Neural cell (in vitro differentiated cells): ENCODE measurements around the gene GAMT. TPM values are rescaled to one million over a fixed set of nuclear protein-coding genes. Genes with fewer than 3 reads are reported as not detected.

ENCODE experiments used
- H2AFZ ChIP-seq: fragments of 200-600, 300-800 bp; sonication (generic), shearing (Covaris generic); 2 replicates; pipeline ENCODE4 v1.6.0; 2014; ENCODE audit warnings: low read depth, mild to moderate bottlenecking, antibody characterized with exemption, low read length, moderate library complexity
- H3F3A ChIP-seq: fragments of 200-600 bp; shearing (Covaris generic); 2 replicates; pipeline ENCODE4 v1.6.1; 2016; ENCODE audit warnings: mild to moderate bottlenecking, moderate library complexity, mixed read lengths, antibody characterized with exemption, low read length; ENCODE audit not compliant: insufficient read depth, poor library complexity, severe bottlenecking
- H3K27ac ChIP-seq: fragments of 200-600, 300-800 bp; sonication (generic), shearing (Covaris generic); 2 replicates; pipeline ENCODE4 v1.5.1; 2014; ENCODE audit warnings: mild to moderate bottlenecking, low read length, moderate library complexity
- H3K27me3 ChIP-seq: fragments of 300-800, 200-600 bp; sonication (generic), shearing (Covaris generic); 2 replicates; pipeline ENCODE4 v1.6.0; 2014; ENCODE audit warnings: mild to moderate bottlenecking, low read depth, low read length, moderate library complexity; ENCODE audit not compliant: insufficient read depth
- H3K36me3 ChIP-seq: fragments of 300-800, 200-600 bp; sonication (generic), shearing (Covaris generic); 2 replicates; pipeline ENCODE4 v1.5.1; 2014; ENCODE audit warnings: mild to moderate bottlenecking, antibody characterized with exemption, low read length, moderate library complexity; ENCODE audit not compliant: insufficient read depth
- H3K4me2 ChIP-seq: fragments of 300-800, 200-600 bp; sonication (generic), shearing (Covaris generic); 2 replicates; pipeline ENCODE4 v1.6.0; 2014; ENCODE audit warnings: mild to moderate bottlenecking, low read length
- H3K4me3 ChIP-seq: fragments of 300-800, 200-600 bp; sonication (generic), shearing (Covaris generic); 2 replicates; pipeline ENCODE4 v1.5.1; 2014; ENCODE audit warnings: mild to moderate bottlenecking, low read length, moderate library complexity
- H3K79me2 ChIP-seq: fragments of 200-600 bp; shearing (Covaris generic); replicated peaks from 2 replicates; pipeline ENCODE4 v1.6.0; 2014; ENCODE audit warnings: mild to moderate bottlenecking, low read length, moderate library complexity; ENCODE audit not compliant: insufficient read depth
- H3K9ac ChIP-seq: fragments of 300-800, 200-600 bp; sonication (generic), shearing (Covaris generic); 2 replicates; pipeline ENCODE4 v1.6.1; 2016; ENCODE audit warnings: mild to moderate bottlenecking, low read length, mixed read lengths
- H3K9me2 ChIP-seq: fragments of 200-600 bp; shearing (Covaris generic); 2 replicates; pipeline ENCODE4 v1.6.1; 2016; ENCODE audit warnings: mild to moderate bottlenecking, low read length, mixed read lengths; ENCODE audit not compliant: insufficient read depth
- H3K9me3 ChIP-seq: fragments of 200-600, 300-800 bp; sonication (generic), shearing (Covaris generic); 2 replicates; pipeline ENCODE4 v1.6.1; 2016; ENCODE audit warnings: mild to moderate bottlenecking, mixed run types, low read length, moderate library complexity, mixed read lengths
- H4K20me1 ChIP-seq: fragments of 200-600 bp; shearing (Covaris generic); 2 replicates; pipeline ENCODE4 v1.6.1; 2016; ENCODE audit warnings: mild to moderate bottlenecking, mixed run types; ENCODE audit not compliant: insufficient read depth
- EP300 ChIP-seq: fragments of 450-650 bp; conservative IDR thresholded peaks from 2 replicates; pipeline ENCODE4 v1.6.1; 2014; ENCODE audit warnings: antibody characterized with exemption, mild to moderate bottlenecking, moderate library complexity; ENCODE audit not compliant: poor library complexity, severe bottlenecking
- EZH2 ChIP-seq: fragments of 200-600, 300-800 bp; shearing (Covaris generic), sonication (generic); IDR thresholded peaks from 2 replicates; pipeline ENCODE4 v1.6.1; 2014; ENCODE audit warnings: antibody characterized with exemption, low read length, borderline replicate concordance, mild to moderate bottlenecking; ENCODE audit not compliant: insufficient read depth, poor library complexity, severe bottlenecking
- MXI1 ChIP-seq: fragments of 450-650 bp; conservative IDR thresholded peaks from 2 replicates; pipeline ENCODE4 v1.6.1; 2014; ENCODE audit warnings: antibody characterized with exemption, mild to moderate bottlenecking; ENCODE audit not compliant: poor library complexity, severe bottlenecking
- POLR2AphosphoS5 ChIP-seq: IDR thresholded peaks from 2 replicates; pipeline ENCODE4 v1.6.1; 2012
- RAD21 ChIP-seq: fragments of 450-650 bp; conservative IDR thresholded peaks from 2 replicates; pipeline ENCODE4 v1.6.1; 2014; ENCODE audit warnings: antibody characterized with exemption, mild to moderate bottlenecking, moderate library complexity
- SMC3 ChIP-seq: fragments of 450-650 bp; conservative IDR thresholded peaks from 2 replicates; pipeline ENCODE4 v1.6.1; 2014; ENCODE audit warnings: antibody characterized with exemption, mild to moderate bottlenecking, moderate library complexity; ENCODE audit not compliant: poor library complexity
- TAF1 ChIP-seq: IDR thresholded peaks from 2 replicates; pipeline ENCODE4 v1.6.1; 2012; ENCODE audit warnings: low read depth
- polyA plus RNA-seq: library from polyadenylated mRNA; depleted of rRNA; stranded (reverse); fragments of >200 nt; gene quantifications from 2 replicates; pipeline ENCODE4 v1.2.3, GENCODE V29; 2014
- TF ChIP-seq, protein P1 (sequence below): IDR thresholded peaks from 2 replicates; pipeline ENCODE4 v1.6.1; 2012; ENCODE audit warnings: borderline replicate concordance
- TF ChIP-seq, protein P2 (sequence below): fragments of 450-650 bp; IDR thresholded peaks from 2 replicates; pipeline ENCODE4 v1.5.1; 2014; ENCODE audit warnings: antibody characterized with exemption, mild to moderate bottlenecking, moderate library complexity; ENCODE audit not compliant: poor library complexity, severe bottlenecking

GAMT gene
- polyA plus RNA-seq, 1 donor from 2014 or later = 32.5 TPM

DNA sequence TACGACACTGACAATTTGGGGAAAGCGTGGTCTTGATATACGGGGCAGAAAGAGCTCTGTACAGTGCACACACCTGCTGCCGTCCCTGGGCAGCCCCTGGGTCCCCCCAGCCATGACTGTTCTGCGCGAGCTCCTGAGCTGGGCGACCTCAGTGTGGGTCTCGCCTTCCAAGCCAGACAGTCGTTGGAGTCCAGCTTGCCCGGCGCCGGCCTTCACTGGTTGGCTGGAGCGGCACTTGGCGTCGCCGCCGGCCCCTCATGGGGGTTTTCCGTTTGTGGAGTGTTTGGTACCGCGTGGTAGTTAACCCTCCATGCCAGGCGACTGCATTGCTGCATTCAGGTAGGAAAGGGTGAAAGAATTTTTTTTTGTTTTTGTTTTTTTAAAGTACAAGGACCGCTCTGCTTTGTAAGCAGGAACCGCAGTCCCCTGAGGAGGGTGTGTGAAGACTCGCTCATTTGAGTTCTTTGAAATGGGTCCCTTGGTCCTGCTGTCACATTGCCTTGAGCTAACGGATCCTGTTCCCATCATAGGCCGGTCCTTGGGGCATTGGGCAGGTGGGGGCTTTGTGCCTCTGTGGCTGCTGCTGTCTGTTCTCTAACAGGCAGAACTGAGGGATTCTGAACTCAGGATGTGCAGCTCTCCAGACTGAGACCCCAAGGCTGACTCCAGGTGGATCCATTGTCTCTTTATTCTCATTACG, 26.0 kb upstream of the GAMT start:
- H3K9ac ChIP-seq = no peak overlapping the region
- no peak overlapping the region for H2AFZ ChIP-seq
- H3K4me3 ChIP-seq = no peak overlapping the region
- no peak for TF ChIP-seq MXI1
- TF ChIP-seq POLR2AphosphoS5 = no peak
- TF ChIP-seq RAD21 = no peak
- H3K9me3 ChIP-seq = no peaks in the 10 kb centered on the region
- H3K79me2 ChIP-seq = no peaks in the 10 kb centered on the region
- H3K9me2 ChIP-seq = no peaks in the 10 kb centered on the region
- no peaks in the 10 kb centered on the region for H3F3A ChIP-seq
- no peak overlapping the region for H3K4me2 ChIP-seq
- no peak overlapping the region for H3K27ac ChIP-seq
- H3K27me3 ChIP-seq = no peaks in the 10 kb centered on the region
- H3K36me3 ChIP-seq = no peaks in the 10 kb centered on the region
- H4K20me1 ChIP-seq = no peaks in the 10 kb centered on the region

DNA sequence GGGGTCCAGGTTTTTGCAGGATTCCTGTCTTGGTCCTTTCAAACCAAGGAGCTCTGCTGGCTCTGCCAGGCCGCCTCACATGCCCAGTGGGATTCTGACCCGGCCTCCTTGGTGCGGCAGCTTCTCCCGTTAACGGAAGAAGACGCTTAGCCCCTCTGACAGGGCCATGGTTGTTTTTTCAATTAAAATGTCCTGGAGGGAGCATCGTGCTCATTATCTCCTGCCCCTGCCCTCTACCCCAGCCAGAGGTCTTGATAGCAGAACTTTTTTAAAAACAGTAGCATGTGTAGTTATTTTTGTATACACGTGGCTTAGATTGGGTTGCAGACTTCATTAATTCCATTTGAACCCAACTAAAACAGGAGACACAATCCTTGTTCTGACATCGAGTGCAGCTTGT, 25.4 kb upstream of the GAMT start:
- no peak overlapping the region for H3K27ac ChIP-seq
- H3K9ac ChIP-seq = no peak overlapping the region
- H3K9me2 ChIP-seq = no peaks in the 10 kb centered on the region
- no peaks in the 10 kb centered on the region for H3K9me3 ChIP-seq
- H3K4me2 ChIP-seq = no peak overlapping the region
- TF ChIP-seq SMC3 = no peak
- no peak for TF ChIP-seq EP300
- no peak for TF ChIP-seq POLR2AphosphoS5
- TF ChIP-seq, protein P1, sequence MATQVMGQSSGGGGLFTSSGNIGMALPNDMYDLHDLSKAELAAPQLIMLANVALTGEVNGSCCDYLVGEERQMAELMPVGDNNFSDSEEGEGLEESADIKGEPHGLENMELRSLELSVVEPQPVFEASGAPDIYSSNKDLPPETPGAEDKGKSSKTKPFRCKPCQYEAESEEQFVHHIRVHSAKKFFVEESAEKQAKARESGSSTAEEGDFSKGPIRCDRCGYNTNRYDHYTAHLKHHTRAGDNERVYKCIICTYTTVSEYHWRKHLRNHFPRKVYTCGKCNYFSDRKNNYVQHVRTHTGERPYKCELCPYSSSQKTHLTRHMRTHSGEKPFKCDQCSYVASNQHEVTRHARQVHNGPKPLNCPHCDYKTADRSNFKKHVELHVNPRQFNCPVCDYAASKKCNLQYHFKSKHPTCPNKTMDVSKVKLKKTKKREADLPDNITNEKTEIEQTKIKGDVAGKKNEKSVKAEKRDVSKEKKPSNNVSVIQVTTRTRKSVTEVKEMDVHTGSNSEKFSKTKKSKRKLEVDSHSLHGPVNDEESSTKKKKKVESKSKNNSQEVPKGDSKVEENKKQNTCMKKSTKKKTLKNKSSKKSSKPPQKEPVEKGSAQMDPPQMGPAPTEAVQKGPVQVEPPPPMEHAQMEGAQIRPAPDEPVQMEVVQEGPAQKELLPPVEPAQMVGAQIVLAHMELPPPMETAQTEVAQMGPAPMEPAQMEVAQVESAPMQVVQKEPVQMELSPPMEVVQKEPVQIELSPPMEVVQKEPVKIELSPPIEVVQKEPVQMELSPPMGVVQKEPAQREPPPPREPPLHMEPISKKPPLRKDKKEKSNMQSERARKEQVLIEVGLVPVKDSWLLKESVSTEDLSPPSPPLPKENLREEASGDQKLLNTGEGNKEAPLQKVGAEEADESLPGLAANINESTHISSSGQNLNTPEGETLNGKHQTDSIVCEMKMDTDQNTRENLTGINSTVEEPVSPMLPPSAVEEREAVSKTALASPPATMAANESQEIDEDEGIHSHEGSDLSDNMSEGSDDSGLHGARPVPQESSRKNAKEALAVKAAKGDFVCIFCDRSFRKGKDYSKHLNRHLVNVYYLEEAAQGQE = no peak
- no peak for TF ChIP-seq MXI1
- no peak for TF ChIP-seq TAF1
- no peak for TF ChIP-seq RAD21
- H3K27me3 ChIP-seq = no peaks in the 10 kb centered on the region
- no peaks in the 10 kb centered on the region for H4K20me1 ChIP-seq
- no peak overlapping the region for H3K4me3 ChIP-seq
- no peaks in the 10 kb centered on the region for H3F3A ChIP-seq
- no peaks in the 10 kb centered on the region for H3K79me2 ChIP-seq
- H2AFZ ChIP-seq = no peak overlapping the region
- H3K36me3 ChIP-seq = no peaks in the 10 kb centered on the region

DNA sequence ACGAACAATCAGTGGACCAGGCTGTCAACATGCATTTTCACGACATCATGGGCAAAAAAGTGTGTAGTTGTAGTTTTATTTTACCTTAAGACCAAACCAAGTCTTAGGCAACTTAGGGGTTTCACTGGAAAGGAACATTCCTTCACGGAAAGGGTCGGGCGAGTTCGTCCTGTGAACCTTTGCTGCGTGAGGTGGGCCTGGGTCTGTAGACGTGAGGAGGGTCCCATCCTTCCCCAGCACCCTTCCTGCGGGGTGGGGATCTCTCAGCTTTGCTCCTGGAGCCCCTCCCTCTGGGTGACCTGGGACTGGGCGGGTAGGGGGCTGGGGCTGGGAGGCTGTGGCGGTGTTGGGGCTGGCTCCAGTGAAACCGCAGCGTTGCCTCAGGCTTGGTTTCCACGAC, 24.6 kb upstream of the GAMT start:
- Histone ChIP-seq H3K27me3 (no peaks in the 10 kb centered on the region), H3K4me2 (no peak overlapping the region), H3F3A (no peaks in the 10 kb centered on the region), H3K79me2 (no peaks in the 10 kb centered on the region), H3K9me3 (no peaks in the 10 kb centered on the region), H3K9me2 (no peaks in the 10 kb centered on the region), H3K4me3 (no peak overlapping the region), H2AFZ (no peak overlapping the region), H3K27ac (no peak overlapping the region), H4K20me1 (no peaks in the 10 kb centered on the region), H3K9ac (no peak overlapping the region), H3K36me3 (no peaks in the 10 kb centered on the region)
- TF ChIP-seq RAD21 (no peak), POLR2AphosphoS5 (no peak), EP300 (no peak), MXI1 (no peak), TAF1 (no peak), SMC3 (no peak), EZH2 (no peak)
- TF ChIP-seq, protein P1 = no peak
- TF ChIP-seq, protein P2, sequence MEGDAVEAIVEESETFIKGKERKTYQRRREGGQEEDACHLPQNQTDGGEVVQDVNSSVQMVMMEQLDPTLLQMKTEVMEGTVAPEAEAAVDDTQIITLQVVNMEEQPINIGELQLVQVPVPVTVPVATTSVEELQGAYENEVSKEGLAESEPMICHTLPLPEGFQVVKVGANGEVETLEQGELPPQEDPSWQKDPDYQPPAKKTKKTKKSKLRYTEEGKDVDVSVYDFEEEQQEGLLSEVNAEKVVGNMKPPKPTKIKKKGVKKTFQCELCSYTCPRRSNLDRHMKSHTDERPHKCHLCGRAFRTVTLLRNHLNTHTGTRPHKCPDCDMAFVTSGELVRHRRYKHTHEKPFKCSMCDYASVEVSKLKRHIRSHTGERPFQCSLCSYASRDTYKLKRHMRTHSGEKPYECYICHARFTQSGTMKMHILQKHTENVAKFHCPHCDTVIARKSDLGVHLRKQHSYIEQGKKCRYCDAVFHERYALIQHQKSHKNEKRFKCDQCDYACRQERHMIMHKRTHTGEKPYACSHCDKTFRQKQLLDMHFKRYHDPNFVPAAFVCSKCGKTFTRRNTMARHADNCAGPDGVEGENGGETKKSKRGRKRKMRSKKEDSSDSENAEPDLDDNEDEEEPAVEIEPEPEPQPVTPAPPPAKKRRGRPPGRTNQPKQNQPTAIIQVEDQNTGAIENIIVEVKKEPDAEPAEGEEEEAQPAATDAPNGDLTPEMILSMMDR = no peak
